H1 (cell line): ENCODE data around the gene MATR3. TPM values are rescaled to one million over a fixed set of nuclear protein-coding genes. Genes with fewer than 3 reads are reported as not detected.

Source experiments
- CTCF ChIA-PET: fragments of 300-600 bp; sonication (Branson Sonifier 250); formaldehyde crosslinking; loops from one replicate; lab custom pipeline; 2021; ENCODE audit not compliant: partially characterized antibody; lab: Charles Lee
- POLR2A ChIA-PET: fragments of 300-600 bp; sonication (Branson Sonifier 250); formaldehyde crosslinking; loops from one replicate; lab custom pipeline; 2021; ENCODE audit warnings: inconsistent platforms; ENCODE audit not compliant: partially characterized antibody; lab: Charles Lee
- DNase-seq, 2 experiments: peaks; one replicate each; pipeline versions ENCODE4 v3.0.0 to v3.0.0-alpha.2; 2010 to 2022; ENCODE audit warnings: low spot score in 2 of 2, low read depth in 1 of 2, mixed read lengths in 1 of 2
- FAIRE-seq: peaks from 2 replicates; lab custom pipeline; 2011; peaks lifted over from hg19 to GRCh38; lab: Jason Lieb, UNC
- H2AFZ ChIP-seq: 2 replicates; pipeline ENCODE4 v1.8.1; 2012; ENCODE audit warnings: low read length, inconsistent platforms
- H2AK5ac ChIP-seq: 2 replicates; pipeline ENCODE4 v1.6.1; 2013; ENCODE audit warnings: low read depth, low read length
- H2BK120ac ChIP-seq: replicated peaks from 2 replicates; pipeline ENCODE3; 2013; ENCODE audit warnings: low read depth, low read length, inconsistent platforms
- H2BK12ac ChIP-seq: 2 replicates; pipeline ENCODE4 v1.6.1; 2013; ENCODE audit warnings: low read depth, low read length
- H2BK15ac ChIP-seq: 2 replicates; pipeline ENCODE4 v1.6.1; 2013; ENCODE audit warnings: low read length
- H2BK20ac ChIP-seq: 2 replicates; pipeline ENCODE4 v1.6.1; 2013; ENCODE audit warnings: low read length
- H2BK5ac ChIP-seq: 2 replicates; pipeline ENCODE4 v1.6.1; 2013; ENCODE audit warnings: low read depth, low read length
- H3K14ac ChIP-seq: 2 replicates; pipeline ENCODE4 v1.6.1; 2013; ENCODE audit warnings: inconsistent platforms; ENCODE audit not compliant: insufficient read length
- H3K18ac ChIP-seq: 2 replicates; pipeline ENCODE4 v1.6.1; 2013; ENCODE audit warnings: low read length; ENCODE audit errors: extremely low read depth
- H3K23ac ChIP-seq: 2 replicates; pipeline ENCODE4 v1.6.1; 2013; ENCODE audit warnings: inconsistent platforms; ENCODE audit not compliant: insufficient read length
- H3K23me2 ChIP-seq: 2 replicates; pipeline ENCODE4 v1.6.1; 2013; ENCODE audit warnings: low read depth, low read length
- H3K27ac ChIP-seq: 2 replicates; pipeline ENCODE4 v1.6.1; 2011; ENCODE audit warnings: low read depth, low read length, inconsistent platforms
- H3K27me3 ChIP-seq, 4 experiments: replicated peaks in 1 of 4; 1 replicate in 1 of 4; 2 replicates in 3 of 4; pipeline versions ENCODE4 v1.6.1 to v1.8.1; 2011 to 2013; ENCODE audit warnings: low read length in 3 of 4, mild to moderate bottlenecking in 3 of 4, inconsistent platforms in 2 of 4, mixed read lengths in 2 of 4, moderate library complexity in 1 of 4; ENCODE audit not compliant: control insufficient read depth in 3 of 4, insufficient read depth in 3 of 4; ENCODE audit errors: extremely low read depth in 1 of 4
- H3K36me3 ChIP-seq, 4 experiments: 2 replicates each; pipeline versions ENCODE4 v1.6.1 to v1.8.1; 2011 to 2013; ENCODE audit warnings: mild to moderate bottlenecking in 4 of 4, low read length in 3 of 4, moderate library complexity in 2 of 4, control low read depth in 1 of 4, inconsistent platforms in 1 of 4; ENCODE audit not compliant: insufficient read depth in 4 of 4, control insufficient read depth in 2 of 4
- H3K4ac ChIP-seq: replicated peaks from 2 replicates; pipeline ENCODE3; 2013; ENCODE audit warnings: low read length, low read depth, mixed read lengths, inconsistent platforms; ENCODE audit not compliant: insufficient read length
- H3K4me1 ChIP-seq, 4 experiments: replicated peaks in 1 of 4; 1 replicate in 1 of 4; 2 replicates in 3 of 4; pipeline versions ENCODE4 v1.6.1 to v1.8.1; 2011 to 2013; ENCODE audit warnings: low read length in 3 of 4, inconsistent platforms in 2 of 4, mixed read lengths in 1 of 4; ENCODE audit not compliant: insufficient read depth in 4 of 4, control insufficient read depth in 3 of 4
- H3K4me2 ChIP-seq, 2 experiments: 2 replicates each; pipeline versions ENCODE4 v1.6.1 to v1.8.1; 2011 to 2013; ENCODE audit warnings: low read depth in 2 of 2, low read length in 2 of 2, control low read depth in 1 of 2, inconsistent platforms in 1 of 2, mild to moderate bottlenecking in 1 of 2; ENCODE audit not compliant: insufficient read depth in 1 of 2
- H3K4me3 ChIP-seq, 4 experiments: fragments of 200-600, 300-600 bp in 1 of 4; sonication (generic), shearing (Covaris generic), sonication (Bioruptor Twin) in 1 of 4; 2 replicates each; pipeline versions ENCODE4 v1.5.1 to v1.8.1; 2011 to 2016; ENCODE audit warnings: low read length in 4 of 4, low read depth in 3 of 4, control low read depth in 2 of 4, inconsistent platforms in 2 of 4, mild to moderate bottlenecking in 2 of 4, mixed read lengths in 1 of 4, moderate library complexity in 1 of 4; ENCODE audit not compliant: insufficient read depth in 2 of 4; ENCODE audit errors: extremely low read depth in 1 of 4
- H3K56ac ChIP-seq: replicated peaks from 2 replicates; pipeline ENCODE3; 2013; ENCODE audit warnings: low read depth, mild to moderate bottlenecking, mixed read lengths, low read length, inconsistent platforms; ENCODE audit not compliant: insufficient read length
- H3K79me1 ChIP-seq: 2 replicates; pipeline ENCODE4 v1.6.1; 2013; ENCODE audit warnings: low read depth, low read length, control low read depth
- H3K79me2 ChIP-seq, 2 experiments: 2 replicates each; pipeline versions ENCODE4 v1.6.1 to v1.8.1; 2012 to 2013; ENCODE audit warnings: low read length in 2 of 2, mild to moderate bottlenecking in 2 of 2, inconsistent platforms in 1 of 2; ENCODE audit not compliant: insufficient read depth in 2 of 2, control insufficient read depth in 1 of 2
- H3K9ac ChIP-seq, 4 experiments: replicated peaks in 1 of 4; 1 replicate in 1 of 4; 2 replicates in 3 of 4; pipeline versions ENCODE4 v1.6.1 to v1.8.1; 2011 to 2013; ENCODE audit warnings: low read depth in 3 of 4, low read length in 3 of 4, control low read depth in 2 of 4, mild to moderate bottlenecking in 2 of 4, moderate library complexity in 2 of 4, inconsistent platforms in 1 of 4; ENCODE audit errors: extremely low read depth in 1 of 4
- H3K9me3 ChIP-seq, 2 experiments: 2 replicates each; pipeline versions ENCODE4 v1.6.1 to v1.8.1; 2012 to 2013; ENCODE audit warnings: mild to moderate bottlenecking in 2 of 2, moderate library complexity in 2 of 2, control low read depth in 1 of 2, inconsistent platforms in 1 of 2, low read depth in 1 of 2, low read length in 1 of 2, mixed read lengths in 1 of 2; ENCODE audit not compliant: insufficient read depth in 2 of 2
- H4K20me1 ChIP-seq, 2 experiments: replicated peaks in 1 of 2; 2 replicates each; pipeline versions ENCODE3 to v1.8.1; 2011 to 2013; ENCODE audit warnings: inconsistent platforms in 2 of 2, low read length in 2 of 2, mild to moderate bottlenecking in 1 of 2; ENCODE audit not compliant: insufficient read depth in 2 of 2, control insufficient read depth in 1 of 2
- H4K5ac ChIP-seq: 2 replicates; pipeline ENCODE4 v1.6.1; 2013; ENCODE audit warnings: low read length, low read depth, mixed read lengths, inconsistent platforms; ENCODE audit not compliant: insufficient read length
- H4K8ac ChIP-seq: 2 replicates; pipeline ENCODE4 v1.8.0; 2013; ENCODE audit warnings: mild to moderate bottlenecking, moderate library complexity, low read length, inconsistent platforms; ENCODE audit not compliant: insufficient read depth; ENCODE audit errors: extremely low read depth
- H4K91ac ChIP-seq: replicated peaks from 2 replicates; pipeline ENCODE3; 2013; ENCODE audit warnings: low read length, mixed read lengths, inconsistent platforms; ENCODE audit not compliant: insufficient read length
- BACH1 ChIP-seq: IDR thresholded peaks from 2 replicates; pipeline ENCODE4 v1.6.1; 2012; ENCODE audit warnings: low read length, improper control_type of control experiment
- CEBPB ChIP-seq: IDR thresholded peaks from 2 replicates; pipeline ENCODE4 v1.6.1; 2012; ENCODE audit warnings: low read depth, low read length
- CTBP2 ChIP-seq: IDR thresholded peaks from 2 replicates; pipeline ENCODE4 v1.7.0; 2011; ENCODE audit warnings: borderline replicate concordance, mild to moderate bottlenecking, moderate library complexity, mixed read lengths, low read length; ENCODE audit not compliant: insufficient read depth, insufficient read length
- EZH2 ChIP-seq: fragments of 200-600 bp; sonication (generic); IDR thresholded peaks from 2 replicates; pipeline ENCODE4 v1.7.1; 2012; ENCODE audit warnings: low read depth, mild to moderate bottlenecking, moderate library complexity, low read length, inconsistent platforms; ENCODE audit not compliant: severe bottlenecking
- KDM1A ChIP-seq: fragments of 200-600, 300-600 bp; sonication (generic); IDR thresholded peaks from 2 replicates; pipeline ENCODE4 v1.7.1; 2016; ENCODE audit warnings: mild to moderate bottlenecking, low read length, borderline replicate concordance
- NANOG ChIP-seq: IDR thresholded peaks from 2 replicates; pipeline ENCODE4 v1.6.1; 2011; ENCODE audit warnings: low read length, low read depth, mild to moderate bottlenecking, inconsistent platforms; ENCODE audit not compliant: insufficient read depth, poor library complexity, severe bottlenecking
- POLR2AphosphoS5 ChIP-seq: IDR thresholded peaks from 2 replicates; pipeline ENCODE4 v1.6.1; 2011; ENCODE audit warnings: low read depth, low read length
- RBBP5 ChIP-seq: IDR thresholded peaks from 2 replicates; pipeline ENCODE4 v1.7.1; 2012; ENCODE audit warnings: low read depth, mild to moderate bottlenecking, inconsistent platforms, low read length, moderate library complexity, borderline replicate concordance
- RNF2 ChIP-seq: fragments of 200-900, 300-1000 bp; sonication (generic); IDR thresholded peaks from 2 replicates; pipeline ENCODE4 v1.7.1; 2016; ENCODE audit warnings: borderline replicate concordance, low read depth, mild to moderate bottlenecking, antibody characterized with exemption, low read length; ENCODE audit not compliant: poor library complexity, severe bottlenecking; ENCODE audit errors: missing control alignments
- SIX5 ChIP-seq: IDR thresholded peaks from 2 replicates; pipeline ENCODE4 v1.6.1; 2011; ENCODE audit warnings: mild to moderate bottlenecking, low read depth, low read length
- SUZ12 ChIP-seq: fragments of 200-600 bp; sonication (generic); IDR thresholded peaks from 2 replicates; pipeline ENCODE4 v1.6.1; 2012; ENCODE audit warnings: mild to moderate bottlenecking, inconsistent platforms, low read length, moderate library complexity, mixed read lengths
- TAF7 ChIP-seq: optimal IDR thresholded peaks from 2 replicates; pipeline ENCODE3; 2011; ENCODE audit warnings: low read depth, mild to moderate bottlenecking, inconsistent platforms, low read length, moderate library complexity, borderline replicate concordance
- TEAD4 ChIP-seq: IDR thresholded peaks from 2 replicates; pipeline ENCODE4 v1.6.1; 2012; ENCODE audit warnings: low read depth, low read length, inconsistent platforms, mixed read lengths
- WGBS, 2 experiments: shearing (Covaris generic) in 1 of 2; methylation state at CpG; one replicate each; pipeline versions ENCODE4 v1.1.6 to v1.1.7; 2013 to 2015; ENCODE audit warnings: low lambda C conversion rate in 2 of 2, mixed read lengths in 2 of 2, inconsistent platforms in 1 of 2, low coverage in 1 of 2, missing lambda C conversion rate in 1 of 2; ENCODE audit not compliant: insufficient replicate concordance in 2 of 2, insufficient coverage in 1 of 2, insufficient read length in 1 of 2; ENCODE audit errors: extremely low coverage in 1 of 2, missing lambda C conversion rate in 1 of 2; 5-methylcytosine and 5-hydroxymethylcytosine counted together
- polyA plus RNA-seq, 7 experiments: library from polyadenylated mRNA; depleted of rRNA in 3 of 7; stranded (reverse) in 5 of 7; unstranded in 2 of 7; fragments of >200 nt in 5 of 7; fragments of 200-250 nt in 2 of 7; gene quantifications; 1 replicate in 5 of 7; 2 replicates in 1 of 7; 4 replicates in 1 of 7; pipeline versions ENCODE4 v1.2.1 to v1.2.3, GENCODE V29; 2011 to 2013; ENCODE audit warnings: missing spikeins in 2 of 7, mixed read lengths in 2 of 7
- total RNA-seq: library from RNA; stranded (reverse); fragmentation: NEBNext Ultra II Directional; extraction: Animal tissue kit (Norgen Biotek cat#: 25700); gene quantifications from 2 replicates; pipeline ENCODE4 v1.2.1, GENCODE V29; 2021

Gene MATR3
- total and polyA plus RNA-seq, 2 of the 8 experiments (the other 6 are each of a cell fraction or from before 2014, with no cell fraction given) = 116 to 389 TPM

- H3K14ac ChIP-seq = no peak overlapping the region
- H3K4ac ChIP-seq = no peak overlapping the region
- no peak overlapping the region for H3K9ac ChIP-seq
- ChIA-PET CTCF (interaction anchor here (0.6 to 1.2 kb wide), 3 partner anchors 11 to 650 kb away, joined by 3 to 5 read pairs (median 3); no protein-coding TSS in a partner anchor), POLR2A (interaction anchor here (0.6 kb wide), 1 partner anchor 110 kb away, joined by 3 read pairs; no protein-coding TSS in a partner anchor)
- H3K79me1 ChIP-seq = no peaks in the 10 kb centered on the region
- no peak overlapping the region for H3K56ac ChIP-seq
- WGBS, 2 experiments = 85% methylated on average over 5 of the region's 5 CpGs; no CpG with 5 or more reads in 1 of the 2 experiments
- no peak overlapping the region for H4K91ac ChIP-seq
- FAIRE-seq = no peak
- no peak overlapping the region for H4K8ac ChIP-seq
- no peak overlapping the region for H2BK12ac ChIP-seq
- no peak overlapping the region for H4K5ac ChIP-seq
- H2AFZ ChIP-seq = no peak overlapping the region
- no peak for DNase-seq
- no peaks in the 10 kb centered on the region for H3K9me3 ChIP-seq
- H4K20me1 ChIP-seq = no peaks in the 10 kb centered on the region
- no peaks in the 10 kb centered on the region for H3K27me3 ChIP-seq
- H3K18ac ChIP-seq = no peak overlapping the region
- H3K27ac ChIP-seq = no peak overlapping the region
- no peaks in the 10 kb centered on the region for H3K23me2 ChIP-seq
- H2BK5ac ChIP-seq = no peak overlapping the region
- no peak overlapping the region for H2BK20ac ChIP-seq
- H3K4me1 ChIP-seq = no peaks in the 10 kb centered on the region
- H3K79me2 ChIP-seq = no peaks in the 10 kb centered on the region
- H2BK120ac ChIP-seq = no peak overlapping the region
- no peak overlapping the region for H3K4me2 ChIP-seq
- H3K23ac ChIP-seq = no peak overlapping the region
- H3K36me3 ChIP-seq = no peaks in the 10 kb centered on the region
- H2BK15ac ChIP-seq = no peak overlapping the region
- no peak overlapping the region for H3K4me3 ChIP-seq
- H2AK5ac ChIP-seq = no peak overlapping the region
- TF ChIP-seq EZH2 = no peak
- TF ChIP-seq RNF2 = no peak
- no peak for TF ChIP-seq TEAD4
- no peak for TF ChIP-seq CTBP2
- no peak for TF ChIP-seq TAF7
- no peak for TF ChIP-seq SIX5
- no peak for TF ChIP-seq SUZ12
- no peak for TF ChIP-seq BACH1
- no peak for TF ChIP-seq RBBP5
- no peak for TF ChIP-seq NANOG
- TF ChIP-seq CEBPB = no peak
- no peak for TF ChIP-seq POLR2AphosphoS5
- no peak for TF ChIP-seq KDM1A
These were observed 36.7 kb upstream of the MATR3 start for GRCh38 chr5:139256820-139257219.
